Measurements from ENCODE around the gene CCDC197. TPM values are rescaled to one million over a fixed set of nuclear protein-coding genes. Genes with fewer than 3 reads are reported as not detected.

CCDC197 gene
- polyA plus RNA-seq (2011; rRNA removed): not detected in 2 replicates
- not detected in 2 replicates for polyA minus RNA-seq (2011; rRNA and poly(A)+ RNA removed)

DNA sequence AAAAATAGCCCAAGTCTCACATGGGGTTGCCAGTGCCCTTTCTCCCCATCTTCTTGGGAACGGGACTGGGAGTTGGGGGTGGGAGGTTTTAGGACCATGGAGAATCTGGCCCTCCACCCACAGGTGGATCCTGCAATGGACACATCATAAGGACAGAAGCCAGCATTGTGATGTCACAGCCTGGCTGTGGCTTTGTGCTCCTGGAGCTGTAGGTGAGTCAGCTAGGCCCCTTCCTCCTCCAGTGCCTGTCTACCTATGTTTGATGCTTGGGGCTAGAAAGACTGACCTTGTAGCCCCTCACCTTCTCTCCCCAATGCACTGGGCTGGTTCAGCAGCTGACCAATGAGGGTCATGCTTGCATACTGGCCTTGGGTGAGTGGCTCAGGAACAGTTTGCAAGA is at the start of gene CCDC197:
Gene CCDC197, plus strand, starts transcription at position 220 of the 400 bp plus-strand sequence. CDS start 831 bp downstream, outside the sequence.
- TF ChIP-seq, protein P1, sequence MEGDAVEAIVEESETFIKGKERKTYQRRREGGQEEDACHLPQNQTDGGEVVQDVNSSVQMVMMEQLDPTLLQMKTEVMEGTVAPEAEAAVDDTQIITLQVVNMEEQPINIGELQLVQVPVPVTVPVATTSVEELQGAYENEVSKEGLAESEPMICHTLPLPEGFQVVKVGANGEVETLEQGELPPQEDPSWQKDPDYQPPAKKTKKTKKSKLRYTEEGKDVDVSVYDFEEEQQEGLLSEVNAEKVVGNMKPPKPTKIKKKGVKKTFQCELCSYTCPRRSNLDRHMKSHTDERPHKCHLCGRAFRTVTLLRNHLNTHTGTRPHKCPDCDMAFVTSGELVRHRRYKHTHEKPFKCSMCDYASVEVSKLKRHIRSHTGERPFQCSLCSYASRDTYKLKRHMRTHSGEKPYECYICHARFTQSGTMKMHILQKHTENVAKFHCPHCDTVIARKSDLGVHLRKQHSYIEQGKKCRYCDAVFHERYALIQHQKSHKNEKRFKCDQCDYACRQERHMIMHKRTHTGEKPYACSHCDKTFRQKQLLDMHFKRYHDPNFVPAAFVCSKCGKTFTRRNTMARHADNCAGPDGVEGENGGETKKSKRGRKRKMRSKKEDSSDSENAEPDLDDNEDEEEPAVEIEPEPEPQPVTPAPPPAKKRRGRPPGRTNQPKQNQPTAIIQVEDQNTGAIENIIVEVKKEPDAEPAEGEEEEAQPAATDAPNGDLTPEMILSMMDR (IDR thresholded peaks at IDR 0.05; ENCODE audit: insufficient read depth, low read depth, low read length): no peak

DNA sequence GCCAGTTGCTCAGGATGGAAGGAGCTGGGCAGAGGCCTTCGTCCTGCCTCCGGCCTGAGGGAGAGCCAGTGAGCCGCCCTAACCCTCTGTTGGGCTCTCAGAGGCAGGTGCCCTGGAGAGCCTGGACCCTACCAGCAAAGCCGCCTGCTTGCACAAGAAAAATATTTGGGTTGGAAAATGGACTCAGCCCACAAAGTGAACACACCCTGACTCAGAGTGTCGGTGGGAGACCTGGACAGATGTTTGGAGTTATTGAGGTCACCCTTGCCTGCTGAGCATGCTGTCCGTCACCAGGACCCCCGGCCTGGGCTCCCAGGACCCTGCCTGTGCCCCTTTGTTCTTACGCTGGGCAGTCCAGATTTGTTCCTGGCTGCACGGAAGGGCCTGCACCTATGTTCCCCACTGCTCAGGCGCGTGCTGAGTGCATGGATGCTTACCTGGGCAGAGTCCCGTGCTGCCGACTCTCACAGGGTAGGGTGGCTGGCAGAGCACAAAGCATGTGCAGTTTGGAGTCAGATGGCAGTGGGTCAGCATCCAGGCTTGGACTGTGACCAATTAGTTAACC is 47.5 kb upstream of the CCDC197 start:
- POLR2A ChIA-PET: no interaction called here
- TF ChIP-seq, protein P1 (IDR thresholded peaks at IDR 0.05; ENCODE audit: insufficient read depth, low read depth, low read length): no peak
- Histone ChIP-seq H3K27me3 (ENCODE audit: control insufficient read depth, insufficient read depth, low read length) (peaks cover 3% of the 10 kb centered on the region), H3K36me3 (ENCODE audit: control insufficient read depth, insufficient read depth, low read length) (no peaks in the 10 kb centered on the region), H3K4me3 (ENCODE audit: low read depth, low read length) (no peak overlapping the region)
- CTCF ChIA-PET: interaction anchor here (1.0 to 1.7 kb wide), 4 partner anchors 10 to 187 kb away, joined by 3 to 5 read pairs (median 4); no protein-coding TSS in a partner anchor
- no peak for DNase-seq (ENCODE audit: low read depth)

More for the DNA sequence above, at the start of gene CCDC197:
- ChIA-PET POLR2A (interaction anchor here (0.6 kb wide), 1 partner anchor 87 kb away, joined by 3 read pairs; no protein-coding TSS in a partner anchor), CTCF (interaction anchor here (0.8 to 11.5 kb wide), 4 partner anchors 13 to 135 kb away, joined by 3 to 387 read pairs (median 4); no protein-coding TSS in a partner anchor)
- Histone ChIP-seq H3K36me3 (ENCODE audit: control insufficient read depth, insufficient read depth, low read length) (no peaks in the 10 kb centered on the region), H3K27me3 (ENCODE audit: control insufficient read depth, insufficient read depth, low read length) (peaks cover 7% of the 10 kb centered on the region), H3K4me3 (ENCODE audit: low read depth, low read length) (no peak within 1 kb of the TSS)
- no peak for DNase-seq (ENCODE audit: low read depth)

DNA sequence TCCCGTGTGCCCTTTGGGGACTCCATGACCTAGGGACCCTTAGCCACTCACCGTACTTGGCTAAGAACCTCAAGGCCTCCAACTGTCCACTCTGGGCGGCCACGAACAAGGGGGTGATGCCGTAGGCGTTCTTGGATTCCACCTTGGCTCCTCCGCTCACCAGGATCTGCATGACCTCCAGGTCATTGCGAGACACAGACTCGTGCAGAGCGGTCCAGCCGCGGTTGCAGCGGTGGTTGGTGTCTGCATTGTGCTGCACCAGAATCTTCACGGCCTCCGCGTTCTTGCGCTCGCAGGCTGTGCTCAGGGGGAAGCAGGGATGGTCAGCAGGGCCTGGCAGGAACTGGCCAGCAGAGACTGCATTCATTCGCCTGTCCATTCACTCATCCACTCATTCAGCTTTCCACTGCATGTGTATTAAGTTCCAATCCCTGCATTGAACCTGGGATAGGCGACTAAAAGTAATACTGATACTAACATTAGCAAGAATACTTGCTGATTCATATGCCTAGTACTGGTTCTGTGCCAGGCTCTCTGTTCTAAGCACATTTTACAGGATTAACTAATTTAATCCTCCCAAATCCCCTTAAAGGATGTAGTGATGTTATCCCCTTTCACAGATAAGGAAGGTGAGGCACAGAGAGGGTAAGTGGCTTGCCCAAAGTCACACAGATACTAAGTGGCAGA is 46.0 kb upstream of the CCDC197 start:
- TF ChIP-seq, protein P1 (IDR thresholded peaks at IDR 0.05; ENCODE audit: insufficient read depth, low read depth, low read length): no peak
- CTCF ChIA-PET: interaction anchor here (1.0 to 2.0 kb wide), 4 partner anchors 10 to 50 kb away, joined by 4 to 6 read pairs (median 5); no protein-coding TSS in a partner anchor
- DNase-seq (ENCODE audit: low read depth): no peak
- no peaks in the 10 kb centered on the region for H3K27me3 ChIP-seq (ENCODE audit: control insufficient read depth, insufficient read depth, low read length)
- POLR2A ChIA-PET: no interaction called here
- no peaks in the 10 kb centered on the region for H3K36me3 ChIP-seq (ENCODE audit: control insufficient read depth, insufficient read depth, low read length)
- H3K4me3 ChIP-seq (ENCODE audit: low read depth, low read length): no peak overlapping the region

DNA sequence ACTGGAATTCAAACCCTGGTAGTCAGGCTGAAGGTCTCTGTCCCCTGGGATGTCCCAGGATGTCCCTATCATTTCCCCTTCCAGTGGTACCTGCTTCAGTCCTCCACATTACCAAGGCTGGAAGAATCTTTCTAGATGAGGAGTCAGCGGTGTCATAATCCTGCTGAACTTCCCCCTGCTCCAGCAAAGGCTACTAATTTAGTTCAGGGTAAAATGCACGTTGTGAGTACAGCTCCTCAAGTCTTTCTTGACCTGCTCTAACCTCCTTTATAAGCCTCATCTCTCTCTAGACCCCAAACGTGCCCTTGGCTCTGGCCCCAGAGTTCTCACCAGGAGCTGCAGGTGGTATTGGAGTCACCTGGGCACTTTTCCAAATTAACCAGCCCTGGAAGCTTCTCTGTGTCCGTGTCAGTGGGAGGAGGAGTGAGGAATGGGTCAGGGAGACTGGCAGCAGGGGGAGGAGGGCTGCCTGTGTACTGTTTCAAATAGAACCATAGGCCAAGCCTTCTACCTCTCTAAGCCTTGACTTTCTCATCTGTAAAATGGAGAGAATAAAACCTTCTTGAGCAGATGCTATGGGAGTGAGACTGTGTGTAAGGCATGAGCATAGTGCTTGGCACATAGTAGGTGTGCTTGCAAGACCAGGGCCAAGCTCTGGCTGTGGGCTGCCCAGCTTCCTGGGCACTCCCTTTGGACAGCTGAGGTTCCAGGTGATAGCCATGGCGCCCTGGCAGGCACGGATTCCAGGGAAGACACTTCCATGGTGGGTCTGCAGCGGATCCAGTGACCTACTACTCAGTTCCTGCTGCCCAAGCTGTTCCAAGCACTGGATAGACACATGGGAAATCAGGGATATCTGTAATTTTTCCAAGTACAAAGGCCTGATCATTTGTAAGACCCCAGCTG is 45.2 kb upstream of the CCDC197 start:
- Histone ChIP-seq H3K27me3 (ENCODE audit: control insufficient read depth, insufficient read depth, low read length) (no peaks in the 10 kb centered on the region), H3K4me3 (ENCODE audit: low read depth, low read length) (no peak overlapping the region), H3K36me3 (ENCODE audit: control insufficient read depth, insufficient read depth, low read length) (no peaks in the 10 kb centered on the region)
- no peak for DNase-seq (ENCODE audit: low read depth)
- ChIA-PET CTCF (interaction anchor here (0.6 to 2.4 kb wide), 4 partner anchors 11 to 116 kb away, joined by 3 to 11 read pairs (median 6); no protein-coding TSS in a partner anchor), POLR2A (no interaction called here)
- TF ChIP-seq, protein P1 (IDR thresholded peaks at IDR 0.05; ENCODE audit: insufficient read depth, low read depth, low read length): no peak
